Hematopoietic multipotent progenitor cell (in vitro differentiated cells): Measurements from ENCODE around the gene ACTR5. TPM values are rescaled to one million over a fixed set of nuclear protein-coding genes. Genes with fewer than 3 reads are reported as not detected.

Experiments used
- DNase-seq, 3 donors: peaks; one replicate each; pipeline ENCODE4 v3.0.0-alpha.2; 2011 to 2015; ENCODE audit warnings: low read depth in 2 of 3, low spot score in 2 of 3
- total RNA-seq: library from RNA; depleted of rRNA; stranded (reverse); fragments of >200 nt; gene quantifications from one replicate; pipeline ENCODE4 v1.2.3, GENCODE V29; 2012

ACTR5 gene
- 16.7 TPM for total RNA-seq

DNA sequence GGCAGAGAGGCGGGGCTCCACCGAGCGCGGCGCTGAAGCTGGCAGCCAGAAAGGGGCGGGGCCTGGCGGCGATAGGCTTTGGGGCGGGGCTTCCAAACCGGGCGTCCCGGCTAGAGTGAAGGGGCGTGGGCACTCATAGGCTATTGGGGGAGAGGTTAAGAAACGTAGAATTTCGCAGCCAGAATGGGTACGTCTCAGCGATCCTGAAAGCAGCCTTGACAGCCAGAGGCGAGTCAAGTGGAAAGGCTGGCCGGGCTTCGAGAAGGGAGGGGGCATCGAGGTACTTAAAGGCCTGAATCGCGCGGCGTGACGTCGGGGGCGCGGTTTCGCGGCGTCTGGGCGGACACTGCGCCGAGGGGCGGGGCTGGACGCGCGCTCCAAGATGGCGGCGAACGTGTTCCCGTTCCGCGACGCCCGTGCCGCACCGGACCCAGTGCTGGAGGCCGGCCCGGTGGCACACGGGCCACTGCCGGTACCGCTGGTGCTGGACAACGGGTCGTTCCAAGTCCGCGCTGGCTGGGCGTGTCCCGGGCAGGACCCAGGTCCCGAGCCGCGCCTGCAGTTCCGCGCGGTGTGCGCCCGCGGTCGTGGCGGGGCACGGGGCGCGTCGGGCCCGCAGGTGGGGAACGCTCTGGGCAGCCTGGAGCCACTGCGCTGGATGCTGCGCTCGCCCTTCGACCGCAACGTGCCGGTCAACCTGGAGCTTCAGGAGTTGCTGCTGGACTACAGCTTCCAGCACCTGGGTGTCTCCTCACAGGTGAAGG lies at the start of gene ACTR5:
TSS of gene ACTR5 (plus strand) at position 364 of the 764 bp plus-strand sequence. CDS start at position 383, 19 bp downstream.
- peak; percentile 93 for DNase-seq

DNA sequence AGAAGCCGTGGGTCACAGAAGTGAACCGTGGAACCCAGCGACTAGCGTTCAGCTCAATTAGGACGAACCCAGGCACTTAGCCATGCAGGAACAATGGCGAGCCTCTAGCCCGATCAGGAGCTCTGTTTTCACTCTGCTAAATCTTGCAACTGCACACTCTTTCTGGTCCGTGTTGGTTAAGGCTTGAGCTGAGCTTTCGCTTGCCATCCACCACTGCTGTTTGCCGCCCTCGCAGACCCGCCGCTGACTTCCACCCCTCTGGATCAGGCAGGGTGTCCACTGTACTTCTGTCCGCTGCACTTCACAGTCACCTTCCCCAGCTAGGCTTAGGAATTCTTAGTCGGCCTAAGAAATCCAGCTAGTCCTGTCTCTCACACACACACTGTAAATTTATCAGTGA lies 49.7 kb upstream of the ACTR5 start:
- no peak for DNase-seq

DNA sequence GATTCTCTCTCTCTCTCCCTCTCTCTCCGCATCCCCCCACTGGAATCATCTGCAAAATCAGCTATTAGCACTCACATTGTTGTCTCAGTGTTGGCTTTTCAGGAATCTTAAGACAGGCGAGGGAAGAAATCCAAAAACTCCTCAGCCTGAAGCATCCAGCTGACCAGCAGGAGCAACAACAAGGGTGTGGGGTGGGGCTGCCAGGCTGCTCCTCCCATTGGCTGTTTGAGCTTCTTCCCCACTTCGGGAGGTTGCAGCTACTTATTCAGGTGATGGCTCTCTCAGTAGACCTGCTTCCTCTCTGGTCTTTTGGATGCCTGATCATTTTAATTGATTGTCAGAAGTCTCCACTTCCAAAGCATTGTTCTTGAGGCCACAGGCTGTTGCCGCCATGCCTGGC lies 48.1 kb upstream of the ACTR5 start:
- DNase-seq = no peak

DNA sequence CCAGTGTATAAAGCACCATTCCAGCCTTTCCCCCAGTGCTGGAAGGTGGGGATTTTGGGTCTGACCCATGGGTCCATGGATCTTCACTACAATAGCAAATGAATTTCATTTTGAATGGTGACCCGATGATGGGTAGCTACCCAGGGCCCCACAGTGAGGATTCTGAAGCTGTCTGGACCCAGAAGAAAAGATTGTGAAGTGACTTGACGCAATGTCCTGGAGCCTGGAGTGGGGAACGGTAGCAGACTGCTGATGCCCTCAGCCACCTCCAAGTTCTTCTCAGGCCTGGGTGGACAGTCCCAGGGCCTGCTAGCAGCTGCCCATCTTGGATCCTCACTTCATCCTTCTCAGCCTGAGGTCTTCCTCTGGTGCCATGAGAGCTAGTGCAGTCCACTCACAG lies 47.3 kb upstream of the ACTR5 start:
- DNase-seq = no peak

DNA sequence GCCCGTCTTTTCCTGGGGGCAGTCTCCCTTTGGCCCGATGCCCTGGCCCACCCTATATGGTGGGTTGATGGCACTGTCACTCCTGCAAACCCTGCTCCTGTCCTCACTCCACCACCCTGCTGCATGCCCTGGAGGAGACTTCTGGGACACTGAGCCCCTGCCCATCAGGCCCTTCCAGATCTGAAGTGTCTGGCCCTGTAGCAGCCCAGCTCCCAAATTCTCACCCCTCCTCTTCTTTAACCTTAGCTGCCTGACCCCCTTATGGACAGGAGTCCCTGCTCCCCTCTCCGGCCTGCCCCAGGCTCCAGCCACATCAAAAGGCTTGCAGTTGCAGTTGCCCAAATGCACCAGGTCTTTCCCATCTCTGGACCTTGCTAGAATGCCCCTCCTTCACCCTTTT lies 44.7 kb upstream of the ACTR5 start:
- no peak for DNase-seq

GRCh38 chr20:38704136-38704535 lies 44.1 kb upstream of the ACTR5 start:
- DNase-seq = no peak

- no peak for DNase-seq
Observed at GRCh38 chr20:38706509-38706908, 41.8 kb upstream of the ACTR5 start.

GRCh38 chr20:38714308-38714707 lies 34.0 kb upstream of the ACTR5 start:
- DNase-seq = no peak

DNA sequence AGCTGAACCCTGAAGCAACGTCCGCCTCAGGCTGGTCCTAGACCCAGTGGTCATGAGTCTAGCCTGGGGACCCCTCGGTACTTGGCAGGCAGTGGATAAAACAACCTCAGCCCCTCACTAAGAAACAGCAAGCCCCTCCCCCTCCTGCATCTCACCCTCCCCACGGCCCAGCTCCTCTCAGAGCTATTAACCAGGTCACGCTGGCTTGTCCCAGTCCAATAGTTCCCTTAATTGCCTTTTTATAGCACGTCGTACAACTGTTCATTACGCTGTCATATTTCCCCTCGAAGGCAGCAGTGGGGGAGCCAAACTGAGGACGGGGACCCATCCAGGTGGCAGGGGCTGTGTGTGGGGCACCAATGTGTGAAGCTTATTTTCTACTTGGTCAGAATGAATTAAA lies 32.6 kb upstream of the ACTR5 start:
- no peak for DNase-seq

DNA sequence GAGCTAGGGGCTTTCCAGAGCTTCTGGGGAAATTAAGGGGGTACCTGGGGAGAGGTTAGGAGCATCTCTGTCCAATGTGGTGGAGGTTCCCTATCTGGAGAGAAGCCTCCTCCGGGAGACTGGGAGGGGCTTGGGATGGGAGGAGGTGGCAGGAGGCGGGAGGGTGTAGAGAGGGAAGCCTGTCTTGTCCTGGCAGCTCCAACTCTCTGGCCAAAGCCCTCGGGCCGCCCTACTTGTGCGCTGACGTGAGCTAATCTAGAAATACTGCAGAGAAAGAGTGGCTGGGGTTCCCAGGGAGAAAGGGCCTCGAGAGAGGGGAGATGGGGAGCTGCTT lies 25.6 kb upstream of the ACTR5 start:
- no peak for DNase-seq

- DNase-seq = peak in 2 of 3 donors; percentile 26 to 48
Observed at GRCh38 chr20:38723017-38723847, 25.0 kb upstream of the ACTR5 start.

GRCh38 chr20:38723848-38724625 lies 24.2 kb upstream of the ACTR5 start, which contains the start of gene SLC32A1:
Gene SLC32A1, plus strand, starts transcription at chr20:38724486. Its CDS starts 239 bp downstream, at chr20:38724725.
- peak in 1 of 3 donors; percentile 7 for DNase-seq

DNA sequence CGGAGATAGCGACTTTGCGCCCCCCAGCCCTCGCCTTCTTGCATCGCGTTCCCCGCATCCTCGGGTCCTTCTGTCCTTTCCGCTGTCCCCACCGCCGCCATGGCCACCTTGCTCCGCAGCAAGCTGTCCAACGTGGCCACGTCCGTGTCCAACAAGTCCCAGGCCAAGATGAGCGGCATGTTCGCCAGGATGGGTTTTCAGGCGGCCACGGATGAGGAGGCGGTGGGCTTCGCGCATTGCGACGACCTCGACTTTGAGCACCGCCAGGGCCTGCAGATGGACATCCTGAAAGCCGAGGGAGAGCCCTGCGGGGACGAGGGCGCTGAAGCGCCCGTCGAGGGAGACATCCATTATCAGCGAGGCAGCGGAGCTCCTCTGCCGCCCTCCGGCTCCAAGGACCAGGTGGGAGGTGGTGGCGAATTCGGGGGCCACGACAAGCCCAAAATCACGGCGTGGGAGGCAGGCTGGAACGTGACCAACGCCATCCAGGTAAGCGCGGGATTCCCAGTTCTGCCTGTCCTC lies 23.6 kb upstream of the ACTR5 start:
- DNase-seq = no peak

GRCh38 chr20:38725148-38725901 lies 22.9 kb upstream of the ACTR5 start:
- DNase-seq = peak in 2 of 3 donors; percentile 54 to 56

- peak in 2 of 3 donors; percentile 65 to 78 for DNase-seq
Observed at GRCh38 chr20:38725931-38726803, 22.1 kb upstream of the ACTR5 start.

GRCh38 chr20:38726804-38727606 lies 21.3 kb upstream of the ACTR5 start:
- DNase-seq = peak in 2 of 3 donors; percentile 83 to 90

GRCh38 chr20:38727607-38728190 lies 20.6 kb upstream of the ACTR5 start:
- DNase-seq = peak in 1 of 3 donors; percentile 33
